ENCODE measurements around the gene SLX4IP. TPM values are rescaled to one million over a fixed set of nuclear protein-coding genes. Genes with fewer than 3 reads are reported as not detected.

Gene SLX4IP
- total RNA-seq, 1 donor from 2014 or later = 4.5 TPM

GRCh38 chr20:10478930-10479329, 43.8 kb downstream of the SLX4IP start:
- TF ChIP-seq CTCF (IDR thresholded peaks at IDR 0.05) = no peak
- Histone ChIP-seq H3K27me3 (no peaks in the 10 kb centered on the region), H3K36me3 (no peaks in the 10 kb centered on the region), H3K27ac (no peak overlapping the region), H3K4me1 (peaks cover 0 to 12% of the 10 kb centered on the region in 2 donors), H3K9me3 (no peaks in the 10 kb centered on the region), H3K4me3 (no peak overlapping the region)
- no peak for DNase-seq (ENCODE audit: low spot score in 2 of 2)
- intact Hi-C loops (cut with DNase I) = loop anchor here (10.0 kb wide), 1 partner anchor 736 kb away; no protein-coding TSS in a partner anchor

- H3K27me3 ChIP-seq = no peaks in the 10 kb centered on the region
- no peak overlapping the region for H3K27ac ChIP-seq
- H3K9me3 ChIP-seq = no peaks in the 10 kb centered on the region
- no peaks in the 10 kb centered on the region for H3K4me1 ChIP-seq
- no peaks in the 10 kb centered on the region for H3K36me3 ChIP-seq
- no peak for TF ChIP-seq CTCF (IDR thresholded peaks at IDR 0.05)
- no peak for DNase-seq (ENCODE audit: low spot score in 2 of 2)
- H3K4me3 ChIP-seq = no peak overlapping the region
- intact Hi-C loops (cut with DNase I) = no loop called here
Measured at GRCh38 chr20:10481676-10482075, 46.6 kb downstream of the SLX4IP start.

- Histone ChIP-seq H3K36me3 (no peaks in the 10 kb centered on the region), H3K9me3 (no peaks in the 10 kb centered on the region), H3K4me1 (no peaks in the 10 kb centered on the region), H3K4me3 (no peak overlapping the region), H3K27ac (no peak overlapping the region), H3K27me3 (no peaks in the 10 kb centered on the region)
- DNase-seq (ENCODE audit: low spot score in 2 of 2) = no peak
- intact Hi-C loops (cut with DNase I) = no loop called here
- no peak for TF ChIP-seq CTCF (IDR thresholded peaks at IDR 0.05)
Measured at GRCh38 chr20:10483691-10484090, 48.6 kb downstream of the SLX4IP start.

GRCh38 chr20:10487142-10488136, 52.3 kb downstream of the SLX4IP start:
- DNase-seq (ENCODE audit: low spot score in 2 of 2) = no peak
- Histone ChIP-seq H3K4me1 (no peaks in the 10 kb centered on the region), H3K9me3 (no peaks in the 10 kb centered on the region), H3K27me3 (no peaks in the 10 kb centered on the region), H3K36me3 (no peaks in the 10 kb centered on the region), H3K4me3 (no peak overlapping the region), H3K27ac (no peak overlapping the region)
- intact Hi-C loops (cut with DNase I) = no loop called here
- TF ChIP-seq CTCF (IDR thresholded peaks at IDR 0.05) = no peak

- H3K27ac ChIP-seq = no peak overlapping the region
- H3K4me1 ChIP-seq = no peaks in the 10 kb centered on the region
- DNase-seq (ENCODE audit: low spot score in 2 of 2) = no peak
- intact Hi-C loops (cut with DNase I) = no loop called here
- no peak for TF ChIP-seq CTCF (IDR thresholded peaks at IDR 0.05)
- no peaks in the 10 kb centered on the region for H3K9me3 ChIP-seq
- no peak overlapping the region for H3K4me3 ChIP-seq
- H3K27me3 ChIP-seq = no peaks in the 10 kb centered on the region
- H3K36me3 ChIP-seq = no peaks in the 10 kb centered on the region
Measured at GRCh38 chr20:10488534-10488933, 53.4 kb downstream of the SLX4IP start.
